WERI-Rb-1 (cell line): ENCODE results near the gene CAMK2N2.

Source experiments
- DNase-seq: peaks from one replicate; pipeline ENCODE4 v3.0.0-alpha.2; 2020
- H3K27ac ChIP-seq: fragments of 250-450 bp; sonication (Bioruptor Pico); 2 replicates; pipeline ENCODE4 v1.5.1; 2020; ENCODE audit warnings: mild to moderate bottlenecking, moderate library complexity
- H3K27me3 ChIP-seq: fragments of 250-450 bp; sonication (Bioruptor Pico); 2 replicates; pipeline ENCODE4 v1.5.1; 2021; ENCODE audit warnings: mild to moderate bottlenecking, low read depth, moderate library complexity; ENCODE audit not compliant: insufficient read depth, severe bottlenecking
- H3K36me3 ChIP-seq: fragments of 250-450 bp; sonication (Bioruptor Pico); 2 replicates; pipeline ENCODE4 v1.5.1; 2020; ENCODE audit warnings: mild to moderate bottlenecking, moderate library complexity
- H3K4me3 ChIP-seq: 2 replicates; pipeline ENCODE4 v1.5.1; 2011; ENCODE audit warnings: low read depth, mild to moderate bottlenecking, control low read depth, low read length
- H3K9me3 ChIP-seq: fragments of 250-450 bp; sonication (Bioruptor Pico); 2 replicates; pipeline ENCODE4 v1.5.1; 2021; ENCODE audit warnings: mild to moderate bottlenecking, moderate library complexity; ENCODE audit not compliant: severe bottlenecking
- TF ChIP-seq, protein P1 (sequence below): IDR thresholded peaks from 2 replicates; pipeline ENCODE4 v1.5.1; 2011; ENCODE audit warnings: low read depth, mild to moderate bottlenecking, control low read depth, inconsistent platforms, low read length

CAMK2N2 gene

DNA sequence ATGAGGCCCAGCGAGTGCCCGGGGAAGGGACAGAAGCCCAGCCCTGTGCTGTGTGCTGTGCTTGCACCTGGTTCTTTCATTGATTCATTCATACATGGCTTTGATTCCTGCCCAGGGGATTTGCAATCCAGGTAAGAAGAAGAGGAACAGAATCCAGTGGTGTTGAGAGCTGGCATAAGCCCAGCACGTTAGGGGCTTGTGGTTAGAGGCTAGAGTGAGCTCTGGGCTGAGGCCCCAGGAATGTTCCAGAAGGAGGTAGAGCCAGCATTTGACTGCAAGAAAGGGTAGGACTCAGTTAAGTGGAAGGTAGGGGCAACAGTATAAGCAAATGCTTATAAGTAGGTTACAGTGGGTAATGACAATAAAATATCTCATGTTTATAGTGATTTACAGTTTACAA is 29.7 kb downstream of the CAMK2N2 start:
- H3K36me3 ChIP-seq, result no peaks in the 10 kb centered on the region
- H3K27ac ChIP-seq, result no peak overlapping the region
- TF ChIP-seq, protein P1, sequence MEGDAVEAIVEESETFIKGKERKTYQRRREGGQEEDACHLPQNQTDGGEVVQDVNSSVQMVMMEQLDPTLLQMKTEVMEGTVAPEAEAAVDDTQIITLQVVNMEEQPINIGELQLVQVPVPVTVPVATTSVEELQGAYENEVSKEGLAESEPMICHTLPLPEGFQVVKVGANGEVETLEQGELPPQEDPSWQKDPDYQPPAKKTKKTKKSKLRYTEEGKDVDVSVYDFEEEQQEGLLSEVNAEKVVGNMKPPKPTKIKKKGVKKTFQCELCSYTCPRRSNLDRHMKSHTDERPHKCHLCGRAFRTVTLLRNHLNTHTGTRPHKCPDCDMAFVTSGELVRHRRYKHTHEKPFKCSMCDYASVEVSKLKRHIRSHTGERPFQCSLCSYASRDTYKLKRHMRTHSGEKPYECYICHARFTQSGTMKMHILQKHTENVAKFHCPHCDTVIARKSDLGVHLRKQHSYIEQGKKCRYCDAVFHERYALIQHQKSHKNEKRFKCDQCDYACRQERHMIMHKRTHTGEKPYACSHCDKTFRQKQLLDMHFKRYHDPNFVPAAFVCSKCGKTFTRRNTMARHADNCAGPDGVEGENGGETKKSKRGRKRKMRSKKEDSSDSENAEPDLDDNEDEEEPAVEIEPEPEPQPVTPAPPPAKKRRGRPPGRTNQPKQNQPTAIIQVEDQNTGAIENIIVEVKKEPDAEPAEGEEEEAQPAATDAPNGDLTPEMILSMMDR, result no peak
- H3K4me3 ChIP-seq, result no peak overlapping the region
- DNase-seq, result no peak
- H3K9me3 ChIP-seq, result no peaks in the 10 kb centered on the region
- H3K27me3 ChIP-seq, result peaks cover 4% of the 10 kb centered on the region

DNA sequence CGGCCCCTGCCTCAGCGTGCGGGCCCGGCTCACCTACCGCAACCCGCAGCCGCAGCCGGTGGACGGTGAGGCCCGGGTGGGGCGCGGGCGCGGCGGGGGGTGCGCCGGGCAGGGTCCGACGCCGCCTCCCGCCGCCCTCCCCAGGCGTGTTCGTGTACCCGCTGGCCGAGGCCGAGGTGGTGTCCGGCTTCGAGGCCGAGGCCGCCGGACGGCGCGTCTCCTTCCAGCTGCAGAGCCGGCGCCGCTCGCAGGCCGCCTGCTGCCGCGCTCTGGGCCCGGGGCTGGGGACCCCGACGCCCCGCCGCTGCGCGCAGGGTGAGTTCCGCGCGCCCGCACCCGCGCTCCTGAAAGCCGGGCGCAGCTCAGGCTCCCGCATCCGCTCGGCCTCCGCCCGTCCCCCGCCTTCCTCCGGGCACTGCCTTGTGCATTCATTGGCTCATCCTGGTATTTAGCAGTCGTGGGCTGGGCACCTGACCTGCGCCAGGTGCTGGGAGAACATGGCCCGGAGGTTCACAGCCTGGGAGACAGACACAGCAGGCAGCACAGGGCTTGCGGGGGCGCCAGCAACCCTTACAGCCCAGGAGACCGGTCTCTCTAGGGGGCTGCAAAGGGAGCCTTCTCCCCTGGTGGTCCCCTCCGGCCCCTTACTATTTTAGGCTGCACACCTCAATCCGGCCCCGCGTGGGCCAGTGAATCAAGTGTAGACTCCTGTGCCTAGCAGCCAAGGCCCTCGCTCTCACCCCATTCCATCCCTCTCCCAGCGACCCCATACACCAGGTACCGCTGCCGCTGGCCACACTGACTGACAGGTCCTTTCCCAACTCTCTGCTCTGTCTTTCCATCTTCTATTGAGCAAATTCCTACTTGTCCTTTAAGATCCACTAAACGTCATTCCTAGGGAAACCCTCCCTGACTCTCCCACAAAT is 30.5 kb downstream of the CAMK2N2 start:
- TF ChIP-seq, protein P1, result no peak
- Histone ChIP-seq H3K4me3 (peak overlapping the region; percentile 73), H3K36me3 (no peaks in the 10 kb centered on the region), H3K27me3 (peaks cover 4% of the 10 kb centered on the region), H3K27ac (no peak overlapping the region), H3K9me3 (no peaks in the 10 kb centered on the region)
- no peak for DNase-seq

DNA sequence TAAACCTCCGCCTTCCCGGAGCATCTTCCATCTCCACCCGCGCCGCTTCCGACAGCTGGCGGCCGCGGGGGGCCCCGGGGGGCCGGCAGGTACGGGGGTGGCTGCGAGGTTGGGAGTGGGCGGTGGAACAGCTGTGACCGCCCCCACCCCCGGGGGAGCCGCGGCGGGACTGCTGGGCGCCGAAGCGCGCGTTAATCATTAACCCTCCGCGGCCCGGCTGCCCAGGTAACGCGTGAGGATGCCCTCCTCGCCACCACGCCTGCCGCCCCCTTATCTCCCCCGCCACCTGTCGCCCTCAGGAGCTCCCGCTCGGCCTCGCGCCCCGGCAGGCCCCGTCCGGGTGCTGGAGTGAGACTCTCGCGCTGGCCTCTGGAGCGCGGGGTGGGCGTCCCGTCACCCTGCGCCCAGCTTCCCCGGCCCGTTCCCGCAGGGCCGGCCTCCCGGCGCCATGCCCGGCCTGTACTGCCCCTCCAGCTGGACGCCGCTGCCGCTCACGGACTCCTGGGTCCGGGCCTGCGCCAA is 31.2 kb downstream of the CAMK2N2 start:
- Histone ChIP-seq H3K27ac (no peak overlapping the region), H3K36me3 (no peaks in the 10 kb centered on the region), H3K27me3 (peaks cover 4% of the 10 kb centered on the region), H3K4me3 (peak overlapping the region; percentile 73), H3K9me3 (no peaks in the 10 kb centered on the region)
- TF ChIP-seq, protein P1, result no peak
- DNase-seq, result peak; percentile 34

DNA sequence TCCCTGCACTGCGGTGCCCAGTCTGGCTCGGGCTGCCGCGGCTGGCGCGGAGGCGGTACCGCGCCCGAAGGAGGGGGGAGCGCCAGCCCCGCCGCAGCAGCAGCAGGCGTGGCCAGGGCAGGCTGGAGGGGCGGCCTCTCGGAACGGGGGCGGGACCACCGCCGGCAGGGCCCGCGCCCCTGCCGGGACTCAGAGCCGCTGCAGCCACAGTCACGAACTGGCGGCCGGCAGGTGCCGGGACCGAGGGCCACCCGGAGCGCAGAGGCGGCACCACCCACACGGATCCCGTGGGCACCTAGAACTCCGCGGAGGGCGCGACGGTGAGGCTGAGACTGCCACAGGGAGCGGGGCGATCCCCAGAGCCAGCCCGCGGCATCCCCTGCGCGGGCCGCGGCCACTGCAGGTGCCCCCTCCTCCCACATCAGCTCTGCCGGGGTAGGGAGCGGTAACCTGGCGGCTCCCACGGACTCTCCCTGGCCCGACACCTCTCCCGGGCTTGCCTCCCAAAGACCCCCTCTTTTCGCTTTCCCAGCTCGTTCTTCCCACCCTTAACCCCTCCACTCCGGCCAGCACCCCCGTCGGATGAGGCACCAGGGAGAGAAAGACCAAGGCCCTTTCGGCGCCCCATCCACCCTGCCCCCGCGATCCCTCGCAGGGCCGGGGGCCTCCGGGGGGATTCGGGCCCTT is 31.8 kb downstream of the CAMK2N2 start, which contains the start of gene VWA5B2:
TSS of gene VWA5B2 (plus strand) at position 192 of the 687 bp plus-strand sequence. CDS start 944 bp downstream, outside the sequence.
- Histone ChIP-seq H3K9me3 (no peaks in the 10 kb centered on the region), H3K27ac (no peak within 1 kb of the TSS; the same call in 1 of the 2 replicates), H3K4me3 (peak within 1 kb of the TSS; percentile 73), H3K36me3 (no peaks in the 10 kb centered on the region), H3K27me3 (peaks cover 4% of the 10 kb centered on the region)
- DNase-seq, result peak; percentile 81
- TF ChIP-seq, protein P1, result peak; percentile 26; the same call in 1 of the 2 replicates

DNA sequence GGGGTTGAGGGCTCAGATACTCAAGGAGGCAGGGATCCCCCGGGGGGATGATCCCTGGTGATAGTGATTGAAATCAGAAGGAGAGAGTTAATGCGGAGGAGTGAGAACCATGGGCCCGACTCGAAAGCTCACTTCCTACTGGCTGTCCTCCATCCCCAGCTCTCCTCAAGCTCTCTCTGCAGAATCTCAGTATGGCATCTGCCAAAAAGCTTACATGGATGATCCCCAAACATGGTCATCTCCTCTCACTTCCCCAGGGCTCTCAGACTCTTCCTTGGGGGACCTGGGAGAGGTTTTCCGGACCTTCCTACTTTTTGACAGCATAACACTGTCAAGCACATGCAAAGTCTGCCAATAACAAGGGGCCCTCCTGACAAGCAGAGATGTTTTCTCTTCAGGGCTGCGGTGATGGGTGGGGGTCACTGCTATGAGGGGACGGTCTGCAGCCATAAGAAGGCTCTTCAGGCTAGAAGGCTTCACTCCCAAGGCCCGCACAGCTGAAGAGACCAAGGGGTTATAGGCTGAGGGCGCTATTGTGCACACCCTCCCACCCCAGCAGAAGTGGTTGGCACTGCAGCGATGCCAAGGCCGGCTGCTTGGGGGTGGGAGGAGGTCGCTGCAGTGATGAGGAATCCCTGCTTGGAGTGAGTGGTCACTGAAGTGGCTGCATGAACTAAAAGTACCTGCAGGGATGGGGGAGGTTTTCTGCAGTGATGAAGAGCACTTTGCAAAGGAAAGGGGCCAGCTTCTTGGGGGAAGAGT is 32.8 kb downstream of the CAMK2N2 start:
- TF ChIP-seq, protein P1, result peak; percentile 26; the same call in 1 of the 2 replicates
- H3K4me3 ChIP-seq, result peak overlapping the region; percentile 73
- no peaks in the 10 kb centered on the region for H3K36me3 ChIP-seq
- H3K27ac ChIP-seq, result no peak overlapping the region
- no peaks in the 10 kb centered on the region for H3K9me3 ChIP-seq
- DNase-seq, result no peak
- peaks cover 4% of the 10 kb centered on the region for H3K27me3 ChIP-seq
